HEK293 (cell line): ENCODE data around the gene XPNPEP1.

Experiments used
- CTCF ChIA-PET: fragments of 350-600 bp; formaldehyde crosslinking; extraction: SDS; loops from one replicate; lab custom pipeline; 2021; ENCODE audit warnings: antibody characterized with exemption; lab: Yijun Ruan, JAX
- POLR2A ChIA-PET: fragments of 300-600 bp; formaldehyde crosslinking; extraction: SDS; loops from one replicate; lab custom pipeline; 2020; ENCODE audit warnings: antibody characterized with exemption, inconsistent platforms; lab: Yijun Ruan, JAX
- H3K27ac ChIP-seq: fragments of 200-500 bp; sonication (Bioruptor generic); 2 replicates; pipeline ENCODE4 v1.5.1; 2014; ENCODE audit warnings: low read depth, low read length, control low read depth, inconsistent platforms; ENCODE audit errors: extremely low read depth
- H3K36me3 ChIP-seq, 2 experiments: fragments of 200-500 bp in 1 of 2; sonication (Bioruptor generic) in 1 of 2; 1 replicate in 1 of 2; 2 replicates in 1 of 2; pipeline ENCODE4 v1.5.1; 2014 to 2017; ENCODE audit warnings: inconsistent platforms in 2 of 2, low read length in 2 of 2; ENCODE audit not compliant: control insufficient read depth in 2 of 2, insufficient read depth in 1 of 2
- H3K4me1 ChIP-seq: fragments of 200-500 bp; sonication (Bioruptor generic); 2 replicates; pipeline ENCODE4 v1.5.1; 2014; ENCODE audit warnings: mild to moderate bottlenecking, low read length, inconsistent platforms; ENCODE audit not compliant: control insufficient read depth, insufficient read depth
- H3K4me3 ChIP-seq: 2 replicates; pipeline ENCODE4 v1.5.1; 2011; ENCODE audit warnings: low read depth, mild to moderate bottlenecking, control low read depth, low read length, moderate library complexity
- H3K9me3 ChIP-seq: fragments of 200-500 bp; sonication (Bioruptor generic); 2 replicates; pipeline ENCODE4 v1.5.1; 2014; ENCODE audit warnings: low read depth, low read length, inconsistent platforms; ENCODE audit not compliant: control insufficient read depth, insufficient read depth
- CTCF ChIP-seq: fragments of 450-650 bp; formaldehyde crosslinking; IDR thresholded peaks from 2 replicates; pipeline ENCODE4 v1.5.1; 2016; ENCODE audit warnings: missing biosample characterization, missing genetic modification characterization
- SCRT1 ChIP-seq: fragments of 450-650 bp; formaldehyde crosslinking; IDR thresholded peaks from 2 replicates; pipeline ENCODE4 v1.5.1; 2016; ENCODE audit warnings: missing biosample characterization, missing genetic modification characterization, borderline replicate concordance
- SCRT2 ChIP-seq: fragments of 450-650 bp; formaldehyde crosslinking; IDR thresholded peaks from 2 replicates; pipeline ENCODE4 v1.5.1; 2016; ENCODE audit warnings: missing biosample characterization, missing genetic modification characterization
- ZBTB20 ChIP-seq: fragments of 450-650 bp; formaldehyde crosslinking; IDR thresholded peaks from 2 replicates; pipeline ENCODE4 v1.5.1; 2016; ENCODE audit warnings: missing biosample characterization, missing genetic modification characterization
- ZBTB8A ChIP-seq: fragments of 450-650 bp; formaldehyde crosslinking; IDR thresholded peaks from 2 replicates; pipeline ENCODE4 v1.5.1; 2016; ENCODE audit warnings: missing biosample characterization, missing genetic modification characterization
- ZNF174 ChIP-seq: fragments of 450-650 bp; formaldehyde crosslinking; IDR thresholded peaks from 2 replicates; pipeline ENCODE4 v1.5.0; 2017; ENCODE audit warnings: missing biosample characterization, mild to moderate bottlenecking, missing genetic modification characterization
- ZNF184 ChIP-seq: fragments of 450-650 bp; IDR thresholded peaks from 2 replicates; pipeline ENCODE4 v1.5.1; 2018; ENCODE audit warnings: missing biosample characterization, mild to moderate bottlenecking, missing genetic modification characterization
- ZNF274 ChIP-seq, 2 experiments: fragments of 200-500 bp in 1 of 2; fragments of 450-650 bp in 1 of 2; sonication (Bioruptor generic) in 1 of 2; formaldehyde crosslinking in 1 of 2; IDR thresholded peaks; 2 replicates each; pipeline versions ENCODE4 v1.5.1 to v1.6.1; 2014 to 2016; ENCODE audit warnings: borderline replicate concordance in 1 of 2, inconsistent platforms in 1 of 2, low read length in 1 of 2, missing biosample characterization in 1 of 2, missing genetic modification characterization in 1 of 2
- ZNF518A ChIP-seq: fragments of 450-650 bp; formaldehyde crosslinking; conservative IDR thresholded peaks from 2 replicates; pipeline ENCODE4 v1.5.1; 2016; ENCODE audit warnings: low read depth, missing biosample characterization, missing genetic modification characterization
- ZNF626 ChIP-seq: fragments of 450-650 bp; sonication (Bioruptor Pico); formaldehyde crosslinking; IDR thresholded peaks from 2 replicates; pipeline ENCODE4 v1.5.1; 2018; ENCODE audit warnings: missing biosample characterization, missing genetic modification characterization, inconsistent platforms

The XPNPEP1 gene

GRCh38 chr10:109926061-109926745, 2.9 kb upstream of the XPNPEP1 start (continued):
- TF ChIP-seq ZNF518A (tag by site-specific recombination) = no peak
- TF ChIP-seq ZNF174 (tag by site-specific recombination) = no peak
- no peak for TF ChIP-seq ZNF184 (tag by site-specific recombination)
- TF ChIP-seq CTCF (tag by site-specific recombination) = no peak
- no peak for TF ChIP-seq ZBTB8A
- no peak for TF ChIP-seq ZNF626 (tag by site-specific recombination)

- H3K9me3 ChIP-seq = no peaks in the 10 kb centered on the region
- no peak overlapping the region for H3K27ac ChIP-seq
- H3K4me3 ChIP-seq = no peak overlapping the region
- TF ChIP-seq ZBTB20 (tag by site-specific recombination) (peak; percentile 35; the same call in 1 of the 2 replicates), ZNF518A (tag by site-specific recombination) (no peak), ZNF274 (IDR thresholded peaks at IDR 0.05; ENCODE audit: low read length) (no peak), ZNF274 (tag by site-specific recombination; IDR thresholded peaks at IDR 0.05; ENCODE audit: borderline replicate concordance) (no peak), SCRT1 (tag by site-specific recombination) (peak; percentile 56; the same call in 1 of the 2 replicates), SCRT2 (peak; percentile 76)
- TF ChIP-seq, all 188 proteins: peak for 3
- peaks cover 0 to 5% of the 10 kb centered on the region in 2 experiments; a peak in 1 of 3 replicates for H3K36me3 ChIP-seq
- ChIA-PET POLR2A (no interaction called here), CTCF (interaction anchor here (0.6 kb wide), 1 partner anchor 86 kb away, joined by 4 read pairs; no protein-coding TSS in a partner anchor)
- peaks cover 6% of the 10 kb centered on the region; the same call in 1 of the 2 replicates for H3K4me1 ChIP-seq
Observed at GRCh38 chr10:109924967-109925620, 1.8 kb upstream of the XPNPEP1 start.
